GM12878 (cell line): ENCODE results near the gene SMG5. TPM values are rescaled to one million over a fixed set of nuclear protein-coding genes. Genes with fewer than 3 reads are reported as not detected.

Experiments used
- ATAC-seq: fragments of 200-7000 bp; cut with Tn5 transposase; 3 replicates; pipeline ENCODE4 v1.9.1; 2020; ENCODE audit warnings: mild to moderate bottlenecking, moderate library complexity
- BruUV-seq: library from RNA; stranded (reverse); fragments of 400-500 nt; replicated peaks from 2 replicates; lab custom pipeline; 2021; lab: Mats Ljungman, UMichigan
- CTCF ChIA-PET: fragments of 300-600 bp; sonication (Branson Sonifier 250); formaldehyde crosslinking; extraction: SDS; loops from one replicate; lab custom pipeline; 2021; ENCODE audit warnings: inconsistent platforms; lab: Yijun Ruan, JAX
- POLR2A ChIA-PET: fragments of 350-600 bp; formaldehyde crosslinking; extraction: SDS; loops from one replicate; lab custom pipeline; 2021; ENCODE audit warnings: inconsistent platforms; lab: Charles Lee
- RAD21 ChIA-PET: fragments of 300-600 bp; sonication (Branson Sonifier 250); formaldehyde crosslinking; loops from one replicate; lab custom pipeline; 2023; ENCODE audit warnings: antibody characterized with exemption; ENCODE audit not compliant: unreplicated experiment; lab: Charles Lee
- SMC1A ChIA-PET: fragments of 300-600 bp; sonication (Branson Sonifier 250); formaldehyde crosslinking; loops from one replicate; lab custom pipeline; 2023; ENCODE audit not compliant: unreplicated experiment, uncharacterized antibody; lab: Charles Lee
- DNase-seq: peaks from one replicate; pipeline ENCODE4 v3.0.0-alpha.2; 2011; ENCODE audit warnings: low read depth, low spot score
- FAIRE-seq: peaks from 3 replicates; lab custom pipeline; 2011; peaks lifted over from hg19 to GRCh38; lab: Jason Lieb, UNC
- H2AFZ ChIP-seq: 2 replicates; pipeline ENCODE4 v1.6.0; 2011; ENCODE audit warnings: low read depth, low read length, control low read depth; ENCODE audit not compliant: control insufficient read depth
- H3K27ac ChIP-seq: 2 replicates; pipeline ENCODE4 v1.5.1; 2011; ENCODE audit warnings: control low read depth; ENCODE audit not compliant: control insufficient read depth, insufficient read depth
- H3K27me3 ChIP-seq, 2 experiments: replicated peaks in 1 of 2; 2 replicates each; pipeline versions ENCODE4 v1.6.0 to v1.6.1; 2011; ENCODE audit warnings: low read length in 1 of 2; ENCODE audit not compliant: control insufficient read depth in 2 of 2, insufficient read depth in 2 of 2
- H3K36me3 ChIP-seq, 2 experiments: 2 replicates each; pipeline ENCODE4 v1.5.1; 2011; ENCODE audit warnings: low read length in 1 of 2; ENCODE audit not compliant: control insufficient read depth in 2 of 2, insufficient read depth in 2 of 2
- H3K4me1 ChIP-seq: 2 replicates; pipeline ENCODE4 v1.6.1; 2011; ENCODE audit warnings: mild to moderate bottlenecking, low read length, moderate library complexity, mixed read lengths; ENCODE audit not compliant: control insufficient read depth, insufficient read depth
- H3K4me2 ChIP-seq: 2 replicates; pipeline ENCODE4 v1.6.0; 2011; ENCODE audit warnings: control low read depth; ENCODE audit not compliant: control insufficient read depth, insufficient read depth
- H3K4me3 ChIP-seq: fragments of 200-600 bp; sonication (generic); 2 replicates; pipeline ENCODE4 v1.5.1; 2016
- H3K79me2 ChIP-seq: 2 replicates; pipeline ENCODE4 v1.6.0; 2011; ENCODE audit warnings: low read length; ENCODE audit not compliant: control insufficient read depth, insufficient read depth
- H3K9ac ChIP-seq: 2 replicates; pipeline ENCODE4 v1.8.0; 2011; ENCODE audit warnings: low read length, control low read depth, mixed read lengths; ENCODE audit not compliant: control insufficient read depth, insufficient read depth
- H3K9me3 ChIP-seq: replicated peaks from 3 replicates; pipeline ENCODE4 v1.5.1; 2011; ENCODE audit warnings: mild to moderate bottlenecking, low read length; ENCODE audit not compliant: control insufficient read depth, insufficient read depth
- H4K20me1 ChIP-seq: 2 replicates; pipeline ENCODE4 v1.6.0; 2011; ENCODE audit not compliant: control insufficient read depth, insufficient read depth
- BCL11A ChIP-seq: IDR thresholded peaks from 2 replicates; pipeline ENCODE4 v1.6.1; 2011; ENCODE audit warnings: low read depth, low read length
- FOXK2 ChIP-seq: fragments of 450-650 bp; IDR thresholded peaks from 2 replicates; pipeline ENCODE4 v1.6.1; 2017; ENCODE audit warnings: mild to moderate bottlenecking, moderate library complexity
- GABPA ChIP-seq: IDR thresholded peaks from 2 replicates; pipeline ENCODE4 v1.6.1; 2014; ENCODE audit warnings: antibody characterized with exemption, low read depth, mild to moderate bottlenecking, inconsistent platforms
- HCFC1 ChIP-seq: fragments of 150-350 bp; IDR thresholded peaks from 2 replicates; pipeline ENCODE4 v1.6.1; 2014; ENCODE audit warnings: low read length
- HDAC2 ChIP-seq: fragments of 200-600 bp; sonication (generic); IDR thresholded peaks from 2 replicates; pipeline ENCODE4 v1.6.1; 2017
- MEF2A ChIP-seq: IDR thresholded peaks from 2 replicates; pipeline ENCODE4 v1.6.1; 2011; ENCODE audit warnings: low read depth, mild to moderate bottlenecking, low read length, moderate library complexity; ENCODE audit not compliant: insufficient read depth
- RELA ChIP-seq: fragments of 450-650 bp; IDR thresholded peaks from 2 replicates; pipeline ENCODE4 v1.8.0; 2014; ENCODE audit warnings: borderline replicate concordance; ENCODE audit not compliant: partially characterized antibody
- REST ChIP-seq: IDR thresholded peaks from 2 replicates; pipeline ENCODE4 v1.6.1; 2012; ENCODE audit warnings: mild to moderate bottlenecking, low read depth, low read length
- SUPT20H ChIP-seq: IDR thresholded peaks from 2 replicates; pipeline ENCODE4 v1.6.1; 2011; ENCODE audit warnings: low read depth, mild to moderate bottlenecking, low read length, moderate library complexity, borderline replicate concordance; ENCODE audit not compliant: control insufficient read depth
- WGBS: methylation state at CpG from one replicate; pipeline ENCODE4 v1.1.6; 2016; ENCODE audit warnings: low lambda C conversion rate; ENCODE audit not compliant: insufficient replicate concordance, insufficient coverage; ENCODE audit errors: missing lambda C conversion rate; 5-methylcytosine and 5-hydroxymethylcytosine counted together
- in situ Hi-C: fragments of 300-500 bp; cut with MboI; formaldehyde crosslinking; loops from 9 replicates; pipeline ENCODE4 v1.14.3; 2018; ENCODE audit warnings: mixed read lengths
- intact Hi-C: fragments of 100-400 bp; cut with micrococcal nuclease; formaldehyde crosslinking; loops from one replicate; pipeline ENCODE4 v1.14.2; 2022; ENCODE audit not compliant: unreplicated experiment
- polyA plus RNA-seq, 11 experiments: library from polyadenylated mRNA; depleted of rRNA in 4 of 11; unstranded in 6 of 11; stranded (reverse) in 5 of 11; fragments of >200 nt; fragmentation: Nextera tagmentation in 4 of 11; fragmentation: Illumina TruSeq in 1 of 11; extraction: Ambion mirVana in 4 of 11; extraction: Trizol in 1 of 11; gene quantifications; 1 replicate in 1 of 11; 2 replicates in 10 of 11; pipeline versions ENCODE4 v1.2.1 to v1.2.3, GENCODE V29; 2011 to 2016; ENCODE audit warnings: inconsistent platforms in 2 of 11, missing spikeins in 2 of 11, low read depth in 1 of 11
- total RNA-seq, 4 experiments: library from RNA; depleted of rRNA in 3 of 4; stranded (reverse); fragments of >200 nt in 3 of 4; fragmentation: Illumina TruSeq in 1 of 4; extraction: Trizol in 1 of 4; gene quantifications; 2 replicates each; pipeline versions ENCODE4 v1.2.1 to v1.2.3, GENCODE V29; 2013 to 2021
- TF ChIP-seq, protein P1 (sequence below): IDR thresholded peaks from 2 replicates; pipeline ENCODE4 v1.6.1; 2011; ENCODE audit warnings: borderline replicate concordance, low read depth, mild to moderate bottlenecking, moderate library complexity, mixed read lengths, low read length; ENCODE audit not compliant: insufficient read depth; ENCODE audit errors: extremely low read length
- TF ChIP-seq, protein P2 (sequence below): IDR thresholded peaks from 2 replicates; pipeline ENCODE4 v1.6.1; 2011; ENCODE audit warnings: borderline replicate concordance, low read depth, mild to moderate bottlenecking, moderate library complexity, low read length; ENCODE audit not compliant: insufficient read depth, poor library complexity, severe bottlenecking

Gene SMG5
- total and polyA plus RNA-seq, 10 of the 15 experiments (the other 5 are each of a cell fraction or from before 2014, with no cell fraction given): 0.76 to 61.5 (median 48.8) TPM

DNA sequence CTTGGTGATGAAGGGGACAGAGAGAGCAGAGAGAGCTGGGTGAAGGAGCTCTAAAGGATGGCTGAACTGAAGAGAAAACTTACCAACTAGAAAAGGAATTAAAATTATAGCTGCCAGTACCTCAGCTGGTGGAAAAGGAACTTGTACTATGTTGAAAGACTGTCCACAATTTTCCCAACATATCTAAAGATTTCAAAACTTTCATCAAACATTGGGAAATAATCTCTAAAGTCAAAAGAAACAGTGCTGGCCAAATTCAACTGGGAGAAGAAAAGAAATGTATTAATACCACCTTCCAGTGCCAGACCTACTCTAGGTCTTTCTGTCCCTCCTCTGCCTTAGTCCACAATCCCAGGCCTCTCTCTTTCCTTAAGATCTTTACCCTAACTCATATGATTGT, 6.1 kb downstream of the SMG5 start:
- peaks cover 25 to 58% of the 10 kb centered on the region in 2 experiments for H3K36me3 ChIP-seq
- H3K27me3 ChIP-seq: no peaks in the 10 kb centered on the region
- no peak for DNase-seq
- H3K79me2 ChIP-seq: peaks cover 30% of the 10 kb centered on the region
- no TSS peak for BruUV-seq
- no peak for ATAC-seq
- no peaks in the 10 kb centered on the region for H3K9me3 ChIP-seq
- intact Hi-C loops (no loop called here), in situ Hi-C loops (no loop called here)
- ChIA-PET POLR2A (interaction anchor here (0.5 to 0.9 kb wide), 3 partner anchors 12 to 112 kb away, joined by 3 to 4 read pairs (median 4); no protein-coding TSS in a partner anchor), RAD21 (no interaction called here)
- H3K4me2 ChIP-seq: no peak overlapping the region
- H4K20me1 ChIP-seq: no peaks in the 10 kb centered on the region
- no peak overlapping the region for H3K27ac ChIP-seq
- TF ChIP-seq, protein P1, sequence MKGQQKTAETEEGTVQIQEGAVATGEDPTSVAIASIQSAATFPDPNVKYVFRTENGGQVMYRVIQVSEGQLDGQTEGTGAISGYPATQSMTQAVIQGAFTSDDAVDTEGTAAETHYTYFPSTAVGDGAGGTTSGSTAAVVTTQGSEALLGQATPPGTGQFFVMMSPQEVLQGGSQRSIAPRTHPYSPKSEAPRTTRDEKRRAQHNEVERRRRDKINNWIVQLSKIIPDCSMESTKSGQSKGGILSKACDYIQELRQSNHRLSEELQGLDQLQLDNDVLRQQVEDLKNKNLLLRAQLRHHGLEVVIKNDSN: no peak
- TF ChIP-seq, all 136 proteins: peak for 0
- Histone ChIP-seq H2AFZ (no peak overlapping the region), H3K4me1 (peaks cover 8% of the 10 kb centered on the region; the same call in 1 of the 2 replicates), H3K4me3 (no peak overlapping the region), H3K9ac (no peak overlapping the region)
- ChIA-PET SMC1A (no interaction called here), CTCF (no interaction called here)
- FAIRE-seq: no peak

GRCh38 chr1:156270314-156270713, 12.3 kb downstream of the SMG5 start:
- H3K79me2 ChIP-seq: no peaks in the 10 kb centered on the region
- intact Hi-C loops: no loop called here
- no peak for DNase-seq
- CTCF ChIA-PET: interaction anchor here (0.6 to 2.1 kb wide), 2 partner anchors 11 to 211 kb away, joined by 6 to 9 read pairs; partner anchors contain the start of gene SMG5
- no peaks in the 10 kb centered on the region for H3K9me3 ChIP-seq
- no peak for FAIRE-seq
- H3K4me1 ChIP-seq: no peaks in the 10 kb centered on the region
- RAD21 ChIA-PET: no interaction called here
- no peak overlapping the region for H3K4me3 ChIP-seq
- 98% methylated on average over 3 of the region's 3 CpGs for WGBS
- SMC1A ChIA-PET: interaction anchor here (1.1 to 1.6 kb wide), 2 partner anchors 10 to 47 kb away, joined by 3 read pairs; no protein-coding TSS in a partner anchor
- H3K36me3 ChIP-seq: peaks cover 37 to 62% of the 10 kb centered on the region in 2 experiments
- POLR2A ChIA-PET: interaction anchor here (0.7 to 2.7 kb wide), 5 partner anchors 10 to 376 kb away, joined by 3 to 12 read pairs (median 4); partner anchors contain the start of gene SMG5
- no peak overlapping the region for H3K9ac ChIP-seq
- no peak overlapping the region for H3K4me2 ChIP-seq
- H4K20me1 ChIP-seq: no peaks in the 10 kb centered on the region
- ATAC-seq: no peak
- in situ Hi-C loops: no loop called here
- no peak overlapping the region for H3K27ac ChIP-seq
- H2AFZ ChIP-seq: no peak overlapping the region
- BruUV-seq: no TSS peak
- H3K27me3 ChIP-seq: no peaks in the 10 kb centered on the region
- TF ChIP-seq BCL11A (no peak), SUPT20H (no peak), FOXK2 (no peak), REST (no peak), HCFC1 (no peak), RELA (no peak), HDAC2 (no peak), MEF2A (no peak), GABPA (no peak)
- TF ChIP-seq, protein P2, sequence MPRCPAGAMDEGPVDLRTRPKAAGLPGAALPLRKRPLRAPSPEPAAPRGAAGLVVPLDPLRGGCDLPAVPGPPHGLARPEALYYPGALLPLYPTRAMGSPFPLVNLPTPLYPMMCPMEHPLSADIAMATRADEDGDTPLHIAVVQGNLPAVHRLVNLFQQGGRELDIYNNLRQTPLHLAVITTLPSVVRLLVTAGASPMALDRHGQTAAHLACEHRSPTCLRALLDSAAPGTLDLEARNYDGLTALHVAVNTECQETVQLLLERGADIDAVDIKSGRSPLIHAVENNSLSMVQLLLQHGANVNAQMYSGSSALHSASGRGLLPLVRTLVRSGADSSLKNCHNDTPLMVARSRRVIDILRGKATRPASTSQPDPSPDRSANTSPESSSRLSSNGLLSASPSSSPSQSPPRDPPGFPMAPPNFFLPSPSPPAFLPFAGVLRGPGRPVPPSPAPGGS: no peak
